ENCODE results near the gene CCR5.

- TF ChIP-seq CAMTA2 (CRISPR knock-in tag; conservative IDR thresholded peaks at IDR 0.05) (no peak), POLR2A (conservative IDR thresholded peaks at IDR 0.05) (no peak), BRCA1 (IDR thresholded peaks at IDR 0.05) (no peak), BRCA1 (CRISPR knock-in tag; IDR thresholded peaks at IDR 0.05) (no peak), FOXA1 (IDR thresholded peaks at IDR 0.05; ENCODE audit: borderline replicate concordance) (no peak), FOS (IDR thresholded peaks at IDR 0.05; ENCODE audit: extremely low read depth, insufficient read length) (no peak), CBX8 (IDR thresholded peaks at IDR 0.05; ENCODE audit: borderline replicate concordance, extremely low read depth, low read depth, low read length, poor library complexity, severe bottlenecking) (no peak), CTCF (IDR thresholded peaks at IDR 0.05 in 2 of 3, conservative IDR thresholded peaks at IDR 0.05 in 1 of 3; ENCODE audit: insufficient read depth in 2 of 3, low read depth in 1 of 3, low read length in 3 of 3) (no peak), TARDBP (IDR thresholded peaks at IDR 0.05) (no peak)
- TF ChIP-seq, protein P1, sequence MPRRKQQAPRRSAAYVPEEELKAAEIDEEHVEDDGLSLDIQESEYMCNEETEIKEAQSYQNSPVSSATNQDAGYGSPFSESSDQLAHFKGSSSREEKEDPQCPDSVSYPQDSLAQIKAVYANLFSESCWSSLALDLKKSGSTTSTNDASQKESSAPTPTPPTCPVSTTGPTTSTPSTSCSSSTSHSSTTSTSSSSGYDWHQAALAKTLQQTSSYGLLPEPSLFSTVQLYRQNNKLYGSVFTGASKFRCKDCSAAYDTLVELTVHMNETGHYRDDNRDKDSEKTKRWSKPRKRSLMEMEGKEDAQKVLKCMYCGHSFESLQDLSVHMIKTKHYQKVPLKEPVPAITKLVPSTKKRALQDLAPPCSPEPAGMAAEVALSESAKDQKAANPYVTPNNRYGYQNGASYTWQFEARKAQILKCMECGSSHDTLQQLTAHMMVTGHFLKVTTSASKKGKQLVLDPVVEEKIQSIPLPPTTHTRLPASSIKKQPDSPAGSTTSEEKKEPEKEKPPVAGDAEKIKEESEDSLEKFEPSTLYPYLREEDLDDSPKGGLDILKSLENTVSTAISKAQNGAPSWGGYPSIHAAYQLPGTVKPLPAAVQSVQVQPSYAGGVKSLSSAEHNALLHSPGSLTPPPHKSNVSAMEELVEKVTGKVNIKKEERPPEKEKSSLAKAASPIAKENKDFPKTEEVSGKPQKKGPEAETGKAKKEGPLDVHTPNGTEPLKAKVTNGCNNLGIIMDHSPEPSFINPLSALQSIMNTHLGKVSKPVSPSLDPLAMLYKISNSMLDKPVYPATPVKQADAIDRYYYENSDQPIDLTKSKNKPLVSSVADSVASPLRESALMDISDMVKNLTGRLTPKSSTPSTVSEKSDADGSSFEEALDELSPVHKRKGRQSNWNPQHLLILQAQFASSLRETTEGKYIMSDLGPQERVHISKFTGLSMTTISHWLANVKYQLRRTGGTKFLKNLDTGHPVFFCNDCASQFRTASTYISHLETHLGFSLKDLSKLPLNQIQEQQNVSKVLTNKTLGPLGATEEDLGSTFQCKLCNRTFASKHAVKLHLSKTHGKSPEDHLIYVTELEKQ (CRISPR knock-in tag; IDR thresholded peaks at IDR 0.05), result no peak
These were observed 30.1 kb downstream of the CCR5 start for GRCh38 chr3:46400846-46401245.

Measured in K562 (cell line).